GM23248 (cell line): ENCODE measurements around the gene KLK1. TPM values are rescaled to one million over a fixed set of nuclear protein-coding genes. Genes with fewer than 3 reads are reported as not detected.
"Not testable (repeated sequence)": the region's sequence is repeated elsewhere in the genome, so short reads cannot be mapped to it uniquely, and the experiment has no call there.

Experiments
- DNase-seq: peaks from one replicate; pipeline ENCODE4 v3.0.0-alpha.2; 2015
- H2AFZ ChIP-seq: fragments of 200-600 bp; sonication (generic); 2 replicates; pipeline ENCODE4 v1.6.1; 2016; ENCODE audit warnings: antibody characterized with exemption
- H3F3A ChIP-seq: fragments of 200-600 bp; sonication (generic); 2 replicates; pipeline ENCODE4 v1.6.1; 2016; ENCODE audit warnings: mild to moderate bottlenecking, antibody characterized with exemption, mixed run types; ENCODE audit not compliant: insufficient read depth
- H3K27ac ChIP-seq: fragments of 200-600 bp; sonication (generic); 2 replicates; pipeline ENCODE4 v1.5.1; 2016; ENCODE audit warnings: mild to moderate bottlenecking
- H3K27me3 ChIP-seq: fragments of 200-600 bp; sonication (generic); replicated peaks from 2 replicates; pipeline ENCODE4 v1.6.1; 2016; ENCODE audit warnings: mild to moderate bottlenecking; ENCODE audit not compliant: insufficient read depth
- H3K36me3 ChIP-seq: fragments of 200-600 bp; sonication (generic); 2 replicates; pipeline ENCODE4 v1.6.1; 2016; ENCODE audit warnings: low read depth, mild to moderate bottlenecking
- H3K4me1 ChIP-seq: fragments of 200-600 bp; sonication (generic); 2 replicates; pipeline ENCODE4 v1.6.1; 2016; ENCODE audit warnings: mild to moderate bottlenecking; ENCODE audit not compliant: insufficient read depth
- H3K4me2 ChIP-seq: fragments of 200-600 bp; sonication (generic); one replicate; pipeline ENCODE4 v1.6.1; 2016; ENCODE audit warnings: mild to moderate bottlenecking; ENCODE audit not compliant: unreplicated experiment
- H3K4me3 ChIP-seq: fragments of 200-600 bp; sonication (generic); 2 replicates; pipeline ENCODE4 v1.5.1; 2016; ENCODE audit warnings: mild to moderate bottlenecking
- H3K79me2 ChIP-seq: fragments of 200-600 bp; sonication (generic); 2 replicates; pipeline ENCODE4 v1.6.1; 2016; ENCODE audit warnings: mild to moderate bottlenecking; ENCODE audit not compliant: insufficient read depth
- H3K9ac ChIP-seq: fragments of 200-600 bp; sonication (generic); 2 replicates; pipeline ENCODE4 v1.6.1; 2016; ENCODE audit warnings: mild to moderate bottlenecking
- H3K9me2 ChIP-seq: fragments of 200-600 bp; sonication (generic); 2 replicates; pipeline ENCODE4 v1.6.1; 2016; ENCODE audit warnings: mixed run types, mild to moderate bottlenecking, moderate library complexity; ENCODE audit not compliant: insufficient read depth
- H3K9me3 ChIP-seq: fragments of 200-600 bp; sonication (generic); one replicate; pipeline ENCODE4 v1.6.1; 2017; ENCODE audit warnings: low read depth
- H4K20me1 ChIP-seq: fragments of 200-600 bp; sonication (generic); 2 replicates; pipeline ENCODE4 v1.6.0; 2016; ENCODE audit not compliant: insufficient read depth
- EZH2 ChIP-seq: fragments of 200-600 bp; sonication (generic); IDR thresholded peaks from 2 replicates; pipeline ENCODE4 v1.6.1; 2018; ENCODE audit warnings: antibody characterized with exemption, mild to moderate bottlenecking; ENCODE audit not compliant: insufficient read depth, poor library complexity, severe bottlenecking
- EZH2phosphoT487 ChIP-seq: fragments of 200-600 bp; sonication (generic); IDR thresholded peaks from 2 replicates; pipeline ENCODE4 v1.6.1; 2018; ENCODE audit warnings: antibody characterized with exemption, moderate library complexity, mild to moderate bottlenecking, low read depth; ENCODE audit not compliant: insufficient read depth
- WGBS, 2 experiments: methylation state at CpG; one replicate each; pipeline ENCODE4 v1.1.6; 2015 to 2017; ENCODE audit warnings: low lambda C conversion rate in 2 of 2, low coverage in 1 of 2; ENCODE audit errors: missing lambda C conversion rate in 2 of 2; 5-methylcytosine and 5-hydroxymethylcytosine counted together
- in situ Hi-C: fragments of 300-500 bp; cut with MboI; formaldehyde crosslinking; loops from 2 replicates; pipeline ENCODE4 v1.15.0; 2020
- polyA plus RNA-seq: library from polyadenylated mRNA; unstranded; fragments of >200 nt; fragmentation: Nextera tagmentation; extraction: Ambion mirVana; gene quantifications from 2 replicates; pipeline ENCODE4 v1.2.1, GENCODE V29; 2016
- total RNA-seq: library from RNA; depleted of rRNA; stranded (reverse); fragments of >200 nt; shearing (Covaris generic); gene quantifications from 2 replicates; pipeline ENCODE4 v1.2.3, GENCODE V29; 2014

Gene KLK1
- total and polyA plus RNA-seq, 2 experiments from 2014 or later = not detected

GRCh38 chr19:50785329-50785728, 38.3 kb downstream of the KLK1 start:
- in situ Hi-C loops = loop anchor here (10.0 to 25.0 kb wide), 2 partner anchors 241 to 423 kb away; partner anchors contain the start of gene NAPSA
- H4K20me1 ChIP-seq = no peaks in the 10 kb centered on the region
- H2AFZ ChIP-seq = no peak overlapping the region
- H3K9me3 ChIP-seq = no peaks in the 10 kb centered on the region
- H3K9ac ChIP-seq = no peak overlapping the region
- H3K9me2 ChIP-seq = no peaks in the 10 kb centered on the region
- DNase-seq = no peak
- WGBS, 2 experiments = 78 to 79% methylated on average over 12 of the region's 12 CpGs
- H3K36me3 ChIP-seq = no peaks in the 10 kb centered on the region
- no peak overlapping the region for H3K27ac ChIP-seq
- peaks cover 15% of the 10 kb centered on the region for H3K27me3 ChIP-seq
- H3K4me2 ChIP-seq = no peak overlapping the region
- H3K4me3 ChIP-seq = no peak overlapping the region
- H3K4me1 ChIP-seq = no peaks in the 10 kb centered on the region
- no peaks in the 10 kb centered on the region for H3F3A ChIP-seq
- TF ChIP-seq EZH2 (no peak), EZH2phosphoT487 (no peak)
- no peaks in the 10 kb centered on the region for H3K79me2 ChIP-seq

GRCh38 chr19:50784710-50785109, 38.9 kb downstream of the KLK1 start:
- in situ Hi-C loops = loop anchor here (10.0 to 25.0 kb wide), 2 partner anchors 240 to 422 kb away; partner anchors contain the start of gene NAPSA
- WGBS, 2 experiments = 76 to 86% methylated on average over 2 to 3 of the region's 3 CpGs

GRCh38 chr19:50783848-50784152, 39.8 kb downstream of the KLK1 start:
- peak overlapping the region; percentile 50 for H3K4me2 ChIP-seq

More at GRCh38 chr19:50784710-50785109, 38.9 kb downstream of the KLK1 start:
- peaks cover 22% of the 10 kb centered on the region for H3K27me3 ChIP-seq
- no peak overlapping the region for H3K4me2 ChIP-seq
- H3K4me3 ChIP-seq = no peak overlapping the region
- no peak overlapping the region for H2AFZ ChIP-seq
- H3K36me3 ChIP-seq = no peaks in the 10 kb centered on the region
- H3K79me2 ChIP-seq = no peaks in the 10 kb centered on the region
- no peak for DNase-seq
- H3K9me3 ChIP-seq = no peaks in the 10 kb centered on the region
- no peaks in the 10 kb centered on the region for H3K4me1 ChIP-seq
- H3K9ac ChIP-seq = no peak overlapping the region
- no peak overlapping the region for H3K27ac ChIP-seq
- TF ChIP-seq EZH2phosphoT487 = no peak
- TF ChIP-seq EZH2 = no peak
- no peaks in the 10 kb centered on the region for H3F3A ChIP-seq
- H4K20me1 ChIP-seq = no peaks in the 10 kb centered on the region
- no peaks in the 10 kb centered on the region for H3K9me2 ChIP-seq

GRCh38 chr19:50780753-50781435, 42.7 kb downstream of the KLK1 start:
- Histone ChIP-seq H3K4me2 (no peak overlapping the region), H3K9me2 (no peaks in the 10 kb centered on the region), H3K36me3 (no peaks in the 10 kb centered on the region), H2AFZ (no peak overlapping the region), H3K9ac (no peak overlapping the region), H3K4me3 (no peak overlapping the region), H3K79me2 (no peaks in the 10 kb centered on the region), H3K9me3 (no peaks in the 10 kb centered on the region), H3K27ac (no peak overlapping the region), H3F3A (no peaks in the 10 kb centered on the region), H4K20me1 (no peaks in the 10 kb centered on the region), H3K4me1 (no peaks in the 10 kb centered on the region), H3K27me3 (peaks cover 51% of the 10 kb centered on the region)
- WGBS, 2 experiments = 26 to 28% methylated on average over 16 of the region's 16 CpGs
- TF ChIP-seq EZH2phosphoT487 = no peak
- TF ChIP-seq EZH2 = no peak
- DNase-seq = no peak
- in situ Hi-C loops = loop anchor here (10.0 to 25.0 kb wide), 2 partner anchors 236 to 419 kb away; partner anchors contain the start of gene NAPSA

More at GRCh38 chr19:50783848-50784152, 39.8 kb downstream of the KLK1 start:
- H2AFZ ChIP-seq, H3K4me3 ChIP-seq, H3K36me3 ChIP-seq, H3K4me1 ChIP-seq, H3F3A ChIP-seq, H3K9ac ChIP-seq, H3K79me2 ChIP-seq, H3K27ac ChIP-seq, DNase-seq, H3K9me3 ChIP-seq, H3K9me2 ChIP-seq, H4K20me1 ChIP-seq: not testable (repeated sequence)
- peaks cover 31% of the 10 kb centered on the region for H3K27me3 ChIP-seq
- in situ Hi-C loops = loop anchor here (10.0 to 25.0 kb wide), 2 partner anchors 239 to 421 kb away; partner anchors contain the start of gene NAPSA
- WGBS, 2 experiments = 19 to 20% methylated on average over 8 of the region's 8 CpGs
